HG03097 (cell line): ENCODE results near the gene COG1.

Experiments
- ATAC-seq: cut with Tn5 transposase; IDR thresholded peaks from one replicate; pipeline ENCODE4 v1.9.1; 2021; ENCODE audit not compliant: unreplicated experiment, low FRiP score

COG1 gene

GRCh38 chr17:73170324-73170723, 22.5 kb upstream of the COG1 start:
- no peak for ATAC-seq

- ATAC-seq = no peak
Observed at GRCh38 chr17:73172252-73172651, 20.6 kb upstream of the COG1 start.

- ATAC-seq = no peak
Observed at GRCh38 chr17:73174126-73174525, 18.7 kb upstream of the COG1 start.

- no peak for ATAC-seq
Observed at GRCh38 chr17:73175962-73176565, 16.8 kb upstream of the COG1 start.

- ATAC-seq = no peak
Observed at GRCh38 chr17:73179387-73179786, 13.5 kb upstream of the COG1 start.

DNA sequence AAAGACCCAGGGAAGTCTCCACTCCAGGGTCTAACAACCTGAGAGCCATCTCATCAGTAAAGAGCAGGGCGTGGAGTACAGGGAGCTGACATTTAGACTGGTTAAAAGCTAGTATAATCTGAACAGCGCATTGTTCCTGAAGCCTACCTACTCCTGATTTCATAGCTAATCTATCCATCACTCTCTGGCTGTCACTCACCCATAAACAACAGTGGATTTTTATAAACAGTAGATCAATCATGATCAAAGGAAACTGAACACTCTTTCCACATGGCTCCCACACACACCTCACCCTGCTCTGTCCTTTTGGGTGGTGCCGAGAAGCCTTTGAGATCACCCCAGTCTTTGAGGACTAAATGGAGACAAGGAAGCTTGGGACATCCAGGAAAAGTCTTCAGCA, 13.0 kb upstream of the COG1 start:
- ATAC-seq = no peak

DNA sequence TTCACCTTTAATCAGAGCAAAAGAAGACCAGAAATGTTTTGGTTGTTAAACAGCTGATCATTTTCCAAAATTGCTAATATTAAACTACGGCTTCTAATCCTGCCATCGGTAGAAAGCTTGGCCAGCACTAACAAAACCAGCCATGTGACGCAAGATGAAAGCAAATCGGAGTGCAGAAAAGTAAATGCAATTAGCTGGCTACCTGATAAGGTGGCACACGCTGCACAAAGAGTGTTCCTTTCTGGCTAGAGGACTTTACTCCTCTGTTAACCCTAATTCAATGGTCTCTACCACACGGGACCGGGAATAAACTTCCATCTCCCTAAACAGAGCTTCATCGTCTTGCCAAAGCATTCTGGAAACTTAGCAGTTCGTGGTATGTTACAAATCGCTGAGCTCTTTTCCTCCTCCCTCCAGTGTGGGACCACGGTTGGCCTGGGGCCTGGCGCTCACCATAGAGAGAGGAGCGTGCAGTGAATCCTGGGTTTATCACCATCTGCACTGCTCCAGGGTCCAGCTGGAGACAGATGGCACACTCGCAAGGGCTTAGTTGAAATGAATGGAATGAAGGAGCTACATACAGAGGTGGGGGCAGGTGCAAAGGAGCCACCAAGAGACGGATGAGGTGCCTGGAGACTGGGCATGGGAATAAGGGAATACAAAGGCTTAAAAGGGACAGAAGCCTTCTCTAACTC, 10.1 kb upstream of the COG1 start:
- no peak for ATAC-seq

GRCh38 chr17:73184136-73184993, 8.5 kb upstream of the COG1 start:
- no peak for ATAC-seq

GRCh38 chr17:73186283-73187050, 6.4 kb upstream of the COG1 start:
- no peak for ATAC-seq

- ATAC-seq = no peak
Observed at GRCh38 chr17:73187203-73187769, 5.6 kb upstream of the COG1 start.

GRCh38 chr17:73188011-73188410, 4.8 kb upstream of the COG1 start:
- no peak for ATAC-seq

- no peak for ATAC-seq
Observed at GRCh38 chr17:73189417-73190099, 3.3 kb upstream of the COG1 start.

DNA sequence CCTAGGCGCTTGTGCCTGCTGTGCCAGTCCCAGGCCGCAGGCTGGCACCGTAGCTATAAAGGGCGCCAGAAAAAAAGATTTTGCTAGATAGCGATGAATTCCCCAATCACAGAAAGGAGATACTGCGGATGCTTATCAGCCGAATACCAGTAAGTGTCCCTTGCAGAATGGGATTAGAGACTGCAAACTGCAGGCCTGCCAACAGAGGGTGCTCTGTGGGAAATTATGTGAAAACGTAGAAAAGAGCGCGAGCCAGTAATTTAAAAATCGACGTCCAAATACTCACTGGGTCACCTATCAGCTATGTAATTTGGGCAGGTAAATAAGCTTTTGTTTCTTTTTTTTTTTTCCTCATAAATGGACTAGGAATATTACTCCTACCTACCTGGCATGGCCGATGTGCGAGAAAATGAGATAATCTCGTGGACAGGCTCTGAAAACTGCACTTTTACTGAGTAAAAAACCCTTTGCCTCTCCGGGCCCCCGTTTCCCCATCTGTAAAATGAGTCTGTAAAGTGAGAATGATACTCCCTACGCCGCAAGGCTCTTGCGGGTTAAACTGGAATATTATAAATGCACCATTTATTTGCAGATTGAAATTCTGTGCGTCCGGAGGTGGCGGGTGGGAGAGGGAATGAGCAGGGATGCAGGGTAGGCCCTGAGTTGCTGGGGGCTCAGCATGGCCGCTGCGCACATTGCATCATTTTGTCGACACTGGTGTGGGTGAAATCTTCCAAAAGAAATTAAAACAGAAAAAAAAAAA, 1.2 kb upstream of the COG1 start:
- peak; percentile 34 for ATAC-seq

DNA sequence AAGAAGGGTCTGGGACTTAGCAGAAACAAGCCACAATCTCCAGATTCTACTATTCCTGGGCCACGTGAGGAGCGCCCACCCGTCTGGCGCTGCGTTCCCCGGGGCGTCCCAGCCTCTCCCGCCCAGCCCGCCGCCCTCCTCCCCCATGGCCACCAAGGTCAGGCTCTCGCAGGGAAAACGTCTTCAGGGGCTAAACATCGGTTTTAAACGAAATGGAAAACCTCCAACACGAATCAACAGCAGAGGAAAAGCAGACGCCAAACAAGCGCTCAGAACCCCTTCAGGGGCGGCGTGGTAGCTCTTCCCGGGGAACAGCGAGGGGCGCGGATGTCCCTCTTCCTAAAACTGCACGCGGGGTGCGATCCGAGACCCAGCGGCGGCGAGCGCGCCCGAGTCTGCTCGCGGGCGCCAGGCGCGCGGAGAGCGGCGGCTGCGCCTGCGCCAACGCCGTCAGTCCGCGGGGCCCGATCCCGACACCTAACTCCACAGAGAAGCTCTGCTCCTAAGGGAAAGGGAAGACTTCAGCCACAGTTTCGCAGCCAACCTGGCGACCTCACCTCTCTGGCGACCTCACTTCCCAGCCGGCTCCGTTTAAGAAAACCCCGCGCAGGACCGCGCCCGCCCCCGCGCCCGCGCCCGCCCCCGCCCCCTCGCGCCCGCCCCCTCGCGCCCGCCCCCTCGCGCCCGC, 505 bp upstream of the COG1 start:
- ATAC-seq = peak; percentile 49

- ATAC-seq = no peak
Observed at GRCh38 chr17:73194514-73195222, 1.8 kb downstream of the COG1 start.

GRCh38 chr17:73196500-73196899, 3.6 kb downstream of the COG1 start:
- ATAC-seq = no peak

DNA sequence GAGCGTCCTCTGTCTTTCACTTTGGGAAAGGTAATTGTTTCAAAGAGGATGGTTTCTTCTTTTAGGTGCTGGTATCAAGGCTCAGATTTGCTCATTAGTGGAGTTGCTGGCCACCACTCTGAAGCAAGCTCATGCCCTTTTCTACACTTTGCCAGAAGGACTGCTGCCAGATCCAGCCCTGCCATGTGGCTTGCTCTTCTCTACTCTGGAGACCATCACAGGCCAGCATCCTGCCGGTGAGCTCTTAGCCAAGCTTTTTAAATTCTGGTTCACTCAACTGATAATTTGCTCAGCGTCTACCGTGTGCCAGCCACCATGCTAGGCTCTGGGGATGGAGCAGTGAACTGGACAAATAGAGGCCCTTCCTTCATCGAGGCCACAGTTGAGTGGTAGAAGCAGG, 4.3 kb downstream of the COG1 start:
- no peak for ATAC-seq
